22Rv1 (cell line): Measurements from ENCODE around the gene CAMTA2.

Experiments
- CTCF ChIP-seq: fragments of 450-650 bp; IDR thresholded peaks from 2 replicates; pipeline ENCODE4 v1.5.1; 2017; ENCODE audit warnings: mild to moderate bottlenecking
- ZFX ChIP-seq: fragments of 450-650 bp; IDR thresholded peaks from 2 replicates; pipeline ENCODE4 v1.6.1; 2017; ENCODE audit warnings: antibody characterized with exemption, borderline replicate concordance

- TF ChIP-seq CTCF (no peak), ZFX (no peak)
Measured at GRCh38 chr17:4937553-4937952, 49.9 kb downstream of the CAMTA2 start.
